Astrocyte of the spinal cord (primary cell): Measurements from ENCODE around the gene SYT12.

ENCODE experiments used
- DNase-seq: peaks from one replicate; pipeline ENCODE4 v3.0.0; 2011; ENCODE audit warnings: low read depth, low spot score
- H3K4me3 ChIP-seq: 2 replicates; pipeline ENCODE4 v1.5.1; 2011; ENCODE audit warnings: low read depth, mild to moderate bottlenecking, low read length, moderate library complexity
- in situ Hi-C: cut with HindIII; loops from 2 replicates; pipeline ENCODE4 v1.10.0; 2017; ENCODE audit warnings: low sequenced_read_pairs
- TF ChIP-seq, protein P1 (sequence below): IDR thresholded peaks from 2 replicates; pipeline ENCODE4 v1.5.1; 2012; ENCODE audit warnings: low read depth, mild to moderate bottlenecking, low read length, inconsistent platforms

Gene SYT12

GRCh38 chr11:67032830-67033551, 10.1 kb downstream of the SYT12 start:
- TF ChIP-seq, protein P1, sequence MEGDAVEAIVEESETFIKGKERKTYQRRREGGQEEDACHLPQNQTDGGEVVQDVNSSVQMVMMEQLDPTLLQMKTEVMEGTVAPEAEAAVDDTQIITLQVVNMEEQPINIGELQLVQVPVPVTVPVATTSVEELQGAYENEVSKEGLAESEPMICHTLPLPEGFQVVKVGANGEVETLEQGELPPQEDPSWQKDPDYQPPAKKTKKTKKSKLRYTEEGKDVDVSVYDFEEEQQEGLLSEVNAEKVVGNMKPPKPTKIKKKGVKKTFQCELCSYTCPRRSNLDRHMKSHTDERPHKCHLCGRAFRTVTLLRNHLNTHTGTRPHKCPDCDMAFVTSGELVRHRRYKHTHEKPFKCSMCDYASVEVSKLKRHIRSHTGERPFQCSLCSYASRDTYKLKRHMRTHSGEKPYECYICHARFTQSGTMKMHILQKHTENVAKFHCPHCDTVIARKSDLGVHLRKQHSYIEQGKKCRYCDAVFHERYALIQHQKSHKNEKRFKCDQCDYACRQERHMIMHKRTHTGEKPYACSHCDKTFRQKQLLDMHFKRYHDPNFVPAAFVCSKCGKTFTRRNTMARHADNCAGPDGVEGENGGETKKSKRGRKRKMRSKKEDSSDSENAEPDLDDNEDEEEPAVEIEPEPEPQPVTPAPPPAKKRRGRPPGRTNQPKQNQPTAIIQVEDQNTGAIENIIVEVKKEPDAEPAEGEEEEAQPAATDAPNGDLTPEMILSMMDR, result no peak
- H3K4me3 ChIP-seq, result no peak overlapping the region
- in situ Hi-C loops, result no loop called here
- DNase-seq, result peak; percentile 94

- TF ChIP-seq, protein P1, result no peak
- DNase-seq, result peak; percentile 96
- no peak overlapping the region for H3K4me3 ChIP-seq
- in situ Hi-C loops, result no loop called here
Observed at GRCh38 chr11:67033661-67034166, 10.8 kb downstream of the SYT12 start.

- H3K4me3 ChIP-seq, result no peak overlapping the region
- in situ Hi-C loops, result no loop called here
- TF ChIP-seq, protein P1, result no peak
- no peak for DNase-seq
Observed at GRCh38 chr11:67034350-67034749, 11.4 kb downstream of the SYT12 start.

- no peak overlapping the region for H3K4me3 ChIP-seq
- TF ChIP-seq, protein P1, result no peak
- in situ Hi-C loops, result no loop called here
- no peak for DNase-seq
Observed at GRCh38 chr11:67040147-67040546, 17.2 kb downstream of the SYT12 start.

- no peak for DNase-seq
- H3K4me3 ChIP-seq, result no peak overlapping the region
- TF ChIP-seq, protein P1, result no peak
- in situ Hi-C loops, result no loop called here
Observed at GRCh38 chr11:67041602-67042001, 18.7 kb downstream of the SYT12 start.

- DNase-seq, result peak; percentile 54
- in situ Hi-C loops, result no loop called here
- H3K4me3 ChIP-seq, result no peak overlapping the region
- TF ChIP-seq, protein P1, result no peak
Observed at GRCh38 chr11:67043572-67044349, 20.8 kb downstream of the SYT12 start.
